Mammary epithelial cell (primary cell): ENCODE measurements around the gene SLC4A3.

Source experiments
- EZH2 ChIP-seq: IDR thresholded peaks from 2 replicates; pipeline ENCODE4 v1.6.1; 2012; ENCODE audit warnings: low read length, inconsistent platforms, borderline replicate concordance
- TF ChIP-seq, protein P1 (sequence below), 2 donors: IDR thresholded peaks in 1 of 2; conservative IDR thresholded peaks in 1 of 2; 2 replicates each; pipeline ENCODE4 v1.5.1; 2011 to 2012; ENCODE audit warnings: inconsistent platforms in 2 of 2, low read length in 2 of 2, mild to moderate bottlenecking in 2 of 2, control low read depth in 1 of 2, low read depth in 1 of 2; ENCODE audit not compliant: insufficient read depth in 1 of 2; ENCODE audit errors: extremely low read depth in 1 of 2

DNA sequence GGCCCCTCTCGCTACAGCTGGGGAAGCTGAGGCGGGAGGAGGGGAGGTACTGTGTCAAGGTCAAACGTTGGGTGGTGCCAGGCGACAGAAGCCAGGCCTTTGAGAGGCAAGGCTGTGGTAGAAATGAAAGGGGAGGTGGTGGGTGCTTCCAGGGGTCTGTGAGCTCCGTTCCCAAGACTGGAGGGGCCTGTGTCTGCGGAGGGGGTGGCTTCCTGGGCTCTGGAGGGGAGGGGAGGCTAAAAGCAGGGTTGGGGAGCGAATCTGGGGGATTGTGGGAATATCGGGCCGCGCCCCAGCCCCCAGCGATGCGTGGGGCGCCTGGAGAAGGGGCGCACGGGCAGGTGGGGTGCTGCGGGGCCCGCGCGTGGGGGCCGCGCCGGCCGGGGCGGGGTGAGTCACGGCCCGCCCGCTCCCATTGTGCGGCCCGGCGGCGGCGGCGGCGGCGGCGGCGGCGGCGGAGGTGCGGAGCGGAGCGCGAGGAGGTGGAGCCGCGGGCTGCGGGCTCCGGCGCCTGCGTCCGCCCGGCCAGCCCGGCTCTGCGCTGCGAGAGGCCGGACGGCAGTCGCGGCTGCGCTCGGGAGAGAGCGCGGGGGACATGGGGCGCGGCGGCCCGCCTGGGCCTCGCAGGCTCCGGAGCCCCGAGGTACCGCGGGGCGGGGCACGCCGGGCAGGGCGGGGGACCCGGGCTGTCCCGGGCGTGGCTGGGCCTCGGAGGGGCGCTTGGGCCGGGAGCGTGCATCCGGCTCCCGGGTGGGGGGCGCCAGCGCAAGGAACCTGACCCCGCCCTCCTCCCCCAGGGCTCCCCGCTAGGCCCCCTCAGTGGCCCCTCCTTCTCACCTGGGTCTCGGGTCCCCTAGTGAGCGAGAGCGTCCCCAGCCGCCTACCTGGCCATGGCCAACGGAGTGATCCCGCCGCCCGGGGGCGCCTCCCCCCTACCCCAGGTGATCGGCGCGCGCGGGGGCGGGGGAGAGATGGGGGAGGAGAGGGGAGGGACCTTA is at the start of gene SLC4A3:
- TF ChIP-seq, protein P1, sequence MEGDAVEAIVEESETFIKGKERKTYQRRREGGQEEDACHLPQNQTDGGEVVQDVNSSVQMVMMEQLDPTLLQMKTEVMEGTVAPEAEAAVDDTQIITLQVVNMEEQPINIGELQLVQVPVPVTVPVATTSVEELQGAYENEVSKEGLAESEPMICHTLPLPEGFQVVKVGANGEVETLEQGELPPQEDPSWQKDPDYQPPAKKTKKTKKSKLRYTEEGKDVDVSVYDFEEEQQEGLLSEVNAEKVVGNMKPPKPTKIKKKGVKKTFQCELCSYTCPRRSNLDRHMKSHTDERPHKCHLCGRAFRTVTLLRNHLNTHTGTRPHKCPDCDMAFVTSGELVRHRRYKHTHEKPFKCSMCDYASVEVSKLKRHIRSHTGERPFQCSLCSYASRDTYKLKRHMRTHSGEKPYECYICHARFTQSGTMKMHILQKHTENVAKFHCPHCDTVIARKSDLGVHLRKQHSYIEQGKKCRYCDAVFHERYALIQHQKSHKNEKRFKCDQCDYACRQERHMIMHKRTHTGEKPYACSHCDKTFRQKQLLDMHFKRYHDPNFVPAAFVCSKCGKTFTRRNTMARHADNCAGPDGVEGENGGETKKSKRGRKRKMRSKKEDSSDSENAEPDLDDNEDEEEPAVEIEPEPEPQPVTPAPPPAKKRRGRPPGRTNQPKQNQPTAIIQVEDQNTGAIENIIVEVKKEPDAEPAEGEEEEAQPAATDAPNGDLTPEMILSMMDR (conservative IDR thresholded peaks at IDR 0.05 in 1 of 2, IDR thresholded peaks at IDR 0.05 in 1 of 2; ENCODE audit: extremely low read depth in 1 of 2, insufficient read depth in 1 of 2, low read depth in 1 of 2, low read length in 2 of 2): peak in 1 of 2 donors; percentile 19
- no peak for TF ChIP-seq EZH2
